H1 (cell line): ENCODE measurements around the gene NRSN1. TPM values are rescaled to one million over a fixed set of nuclear protein-coding genes. Genes with fewer than 3 reads are reported as not detected.

ENCODE experiments used
- ASH2L ChIP-seq: fragments of 200-600, 300-600 bp; sonication (generic); IDR thresholded peaks from one replicate; pipeline ENCODE4 v1.7.1; 2017; ENCODE audit warnings: low read length
- BCL11A ChIP-seq, 2 experiments: IDR thresholded peaks; one replicate each; pipeline ENCODE4 v1.6.1; 2011; ENCODE audit warnings: low read depth in 2 of 2, low read length in 2 of 2, mild to moderate bottlenecking in 2 of 2
- BRCA1 ChIP-seq: IDR thresholded peaks from 2 replicates; pipeline ENCODE4 v1.6.1; 2012; ENCODE audit warnings: low read depth, low read length, improper control_type of control experiment
- CEBPB ChIP-seq: IDR thresholded peaks from 2 replicates; pipeline ENCODE4 v1.6.1; 2012; ENCODE audit warnings: low read depth, low read length
- CHD7 ChIP-seq: fragments of 300-600 bp; sonication (generic); IDR thresholded peaks from 2 replicates; pipeline ENCODE4 v1.7.1; 2012; ENCODE audit warnings: low read length, moderate library complexity, mild to moderate bottlenecking, inconsistent platforms; ENCODE audit not compliant: insufficient replicate concordance
- JUND ChIP-seq: IDR thresholded peaks from 2 replicates; pipeline ENCODE4 v1.6.1; 2011; ENCODE audit warnings: mild to moderate bottlenecking, improper control_type of control experiment, low read length
- NANOG ChIP-seq: IDR thresholded peaks from 2 replicates; pipeline ENCODE4 v1.6.1; 2011; ENCODE audit warnings: low read length, low read depth, mild to moderate bottlenecking, inconsistent platforms; ENCODE audit not compliant: insufficient read depth, poor library complexity, severe bottlenecking
- RAD21 ChIP-seq, 2 experiments: IDR thresholded peaks in 1 of 2; conservative IDR thresholded peaks in 1 of 2; 2 replicates each; pipeline ENCODE4 v1.6.1; 2011; ENCODE audit warnings: low read depth in 2 of 2, low read length in 2 of 2, improper control_type of control experiment in 1 of 2, inconsistent platforms in 1 of 2, mild to moderate bottlenecking in 1 of 2, moderate library complexity in 1 of 2
- RBBP5 ChIP-seq: IDR thresholded peaks from 2 replicates; pipeline ENCODE4 v1.7.1; 2012; ENCODE audit warnings: low read depth, mild to moderate bottlenecking, inconsistent platforms, low read length, moderate library complexity, borderline replicate concordance
- USF2 ChIP-seq: IDR thresholded peaks from 2 replicates; pipeline ENCODE4 v1.6.1; 2011; ENCODE audit warnings: low read length, improper control_type of control experiment
- polyA plus RNA-seq, 7 experiments: library from polyadenylated mRNA; depleted of rRNA in 3 of 7; stranded (reverse) in 5 of 7; unstranded in 2 of 7; fragments of >200 nt in 5 of 7; fragments of 200-250 nt in 2 of 7; gene quantifications; 1 replicate in 5 of 7; 2 replicates in 1 of 7; 4 replicates in 1 of 7; pipeline versions ENCODE4 v1.2.1 to v1.2.3, GENCODE V29; 2011 to 2013; ENCODE audit warnings: missing spikeins in 2 of 7, mixed read lengths in 2 of 7
- total RNA-seq: library from RNA; stranded (reverse); fragmentation: NEBNext Ultra II Directional; extraction: Animal tissue kit (Norgen Biotek cat#: 25700); gene quantifications from 2 replicates; pipeline ENCODE4 v1.2.1, GENCODE V29; 2021

The NRSN1 gene
- total and polyA plus RNA-seq, 2 of the 8 experiments (the other 6 are each of a cell fraction or from before 2014, with no cell fraction given), result 0.15 to 0.78 TPM

GRCh38 chr6:24152014-24152413 lies 26.0 kb downstream of the NRSN1 start (continued):
- no peak for TF ChIP-seq CHD7
- TF ChIP-seq BRCA1, result no peak
- TF ChIP-seq ASH2L, result no peak
- TF ChIP-seq NANOG, result no peak
- no peak for TF ChIP-seq USF2
- no peak for TF ChIP-seq CEBPB
- no peak for TF ChIP-seq JUND
- TF ChIP-seq BCL11A (IDR thresholded peaks at IDR 0.05; ENCODE audit: low read depth in 2 of 2, low read length in 2 of 2), result no peak
- TF ChIP-seq RBBP5, result no peak
- no peak for TF ChIP-seq RAD21 (IDR thresholded peaks at IDR 0.05 in 1 of 2, conservative IDR thresholded peaks at IDR 0.05 in 1 of 2; ENCODE audit: low read depth in 2 of 2, low read length in 2 of 2)
